Natural killer cell (primary cell): ENCODE data around the gene TMEM184A. TPM values are rescaled to one million over a fixed set of nuclear protein-coding genes. Genes with fewer than 3 reads are reported as not detected.

Experiments
- ATAC-seq, 3 donors: fragments of 150-1000 bp in 2 of 3; fragments of 200-7000 bp in 1 of 3; cut with Tn5 transposase; 1 replicate in 1 of 3; 2 replicates in 2 of 3; pipeline ENCODE4 v1.10.0; 2021; ENCODE audit warnings: mild to moderate bottlenecking in 2 of 3, moderate library complexity in 2 of 3
- DNase-seq, 2 donors: peaks; one replicate each; pipeline versions ENCODE4 v3.0.0 to v3.0.0-alpha.2; 2013 to 2021; ENCODE audit warnings: mixed read lengths in 1 of 2
- H3K27ac ChIP-seq: one replicate; pipeline ENCODE4 v1.5.1; 2013; ENCODE audit warnings: mild to moderate bottlenecking, low read length
- H3K27me3 ChIP-seq: one replicate; pipeline ENCODE4 v1.6.1; 2013; ENCODE audit warnings: low read length; ENCODE audit not compliant: control insufficient read depth, insufficient read depth
- H3K36me3 ChIP-seq: one replicate; pipeline ENCODE4 v1.6.1; 2013; ENCODE audit warnings: low read length; ENCODE audit not compliant: control insufficient read depth, insufficient read depth
- H3K4me1 ChIP-seq: one replicate; pipeline ENCODE4 v1.6.1; 2013; ENCODE audit warnings: low read length; ENCODE audit not compliant: control insufficient read depth, insufficient read depth
- H3K4me3 ChIP-seq: one replicate; pipeline ENCODE4 v1.5.1; 2013; ENCODE audit warnings: low read length
- H3K9me3 ChIP-seq: one replicate; pipeline ENCODE4 v1.6.1; 2013; ENCODE audit warnings: low read length; ENCODE audit not compliant: control insufficient read depth, insufficient read depth
- H3K27ac Mint-ChIP-seq, 2 donors: one replicate each; pipeline ENCODE4 v1.8.0; 2022; ENCODE audit warnings: mild to moderate bottlenecking in 2 of 2, mixed read lengths in 2 of 2, moderate library complexity in 1 of 2
- H3K27me3 Mint-ChIP-seq, 2 donors: one replicate each; pipeline ENCODE4 v1.8.0; 2022; ENCODE audit warnings: low read depth in 2 of 2, mixed read lengths in 2 of 2
- H3K36me3 Mint-ChIP-seq: one replicate; pipeline ENCODE4 v1.8.0; 2022; ENCODE audit warnings: mixed read lengths
- H3K4me1 Mint-ChIP-seq, 2 donors: one replicate each; pipeline ENCODE4 v1.8.0; 2022; ENCODE audit warnings: mixed read lengths in 2 of 2
- H3K4me3 Mint-ChIP-seq: one replicate; pipeline ENCODE4 v1.8.0; 2022; ENCODE audit warnings: mild to moderate bottlenecking, moderate library complexity, mixed read lengths
- H3K9me3 Mint-ChIP-seq, 2 donors: one replicate each; pipeline ENCODE4 v1.8.0; 2022; ENCODE audit warnings: mixed read lengths in 2 of 2
- CTCF ChIP-seq: fragments of 200-600 bp; IDR thresholded peaks from one replicate; pipeline ENCODE4 v1.8.0; 2022; ENCODE audit warnings: antibody characterized with exemption
- WGBS: methylation state at CpG from one replicate; pipeline ENCODE4 v1.1.7; 2013; ENCODE audit warnings: missing lambda C conversion rate; ENCODE audit not compliant: insufficient coverage; 5-methylcytosine and 5-hydroxymethylcytosine counted together
- intact Hi-C: fragments of 100-400 bp; cut with micrococcal nuclease; formaldehyde crosslinking; loops from one replicate; pipeline ENCODE4 v1.14.2; 2022
- total RNA-seq, 4 donors: library from RNA; stranded (reverse); fragments of 120-200 nt in 1 of 4; gene quantifications; one replicate each; pipeline versions ENCODE4 v1.2.3 to v1.2.4, GENCODE V29; 2013 to 2022

Gene TMEM184A
- total RNA-seq, 3 donors from 2014 or later (not counting 1 experiment from before 2014, with no cell fraction given): 0.14 TPM; not detected in 2

- Histone ChIP-seq H3K4me1 (peaks cover 30% of the 10 kb centered on the region), H3K9me3 (no peaks in the 10 kb centered on the region), H3K27ac (no peak overlapping the region), H3K27me3 (no peaks in the 10 kb centered on the region), H3K4me3 (no peak overlapping the region), H3K36me3 (no peaks in the 10 kb centered on the region)
- no peak for TF ChIP-seq CTCF
- no peak for DNase-seq
- intact Hi-C loops: no loop called here
- no peaks in the 10 kb centered on the region for H3K9me3 Mint-ChIP-seq
- H3K27ac Mint-ChIP-seq: no peak overlapping the region
- no peaks in the 10 kb centered on the region for H3K4me1 Mint-ChIP-seq
- H3K4me3 Mint-ChIP-seq: no peak overlapping the region
- no peaks in the 10 kb centered on the region for H3K36me3 Mint-ChIP-seq
- peaks cover 0 to 16% of the 10 kb centered on the region in 2 donors for H3K27me3 Mint-ChIP-seq
- no peak for ATAC-seq
- 46% methylated on average over 4 of the region's 4 CpGs for WGBS
These were observed 41.0 kb downstream of the TMEM184A start for GRCh38 chr7:1514995-1515401.

- no peaks in the 10 kb centered on the region for H3K9me3 ChIP-seq
- Mint-ChIP-seq H3K4me3 (no peak overlapping the region), H3K36me3 (no peaks in the 10 kb centered on the region), H3K27ac (no peak overlapping the region), H3K27me3 (peaks cover 0 to 17% of the 10 kb centered on the region in 2 donors), H3K4me1 (no peaks in the 10 kb centered on the region), H3K9me3 (no peaks in the 10 kb centered on the region)
- H3K27ac ChIP-seq: no peak overlapping the region
- no peak for TF ChIP-seq CTCF
- H3K4me3 ChIP-seq: no peak overlapping the region
- H3K4me1 ChIP-seq: peaks cover 30% of the 10 kb centered on the region
- WGBS: 83% methylated on average over 12 of the region's 12 CpGs
- H3K27me3 ChIP-seq: no peaks in the 10 kb centered on the region
- H3K36me3 ChIP-seq: no peaks in the 10 kb centered on the region
- ATAC-seq (no peak), DNase-seq (no peak)
- intact Hi-C loops: no loop called here
These were observed 41.6 kb downstream of the TMEM184A start for GRCh38 chr7:1514407-1514806.

- no peak for ATAC-seq
- Mint-ChIP-seq H3K4me3 (no peak overlapping the region), H3K27me3 (peaks cover 1 to 19% of the 10 kb centered on the region in 2 donors), H3K4me1 (no peaks in the 10 kb centered on the region), H3K27ac (no peak overlapping the region), H3K36me3 (no peaks in the 10 kb centered on the region), H3K9me3 (no peaks in the 10 kb centered on the region)
- no peaks in the 10 kb centered on the region for H3K9me3 ChIP-seq
- 44% methylated on average over 20 of the region's 20 CpGs for WGBS
- TF ChIP-seq CTCF: no peak
- intact Hi-C loops: no loop called here
- no peak for DNase-seq
- H3K4me3 ChIP-seq: no peak overlapping the region
- H3K27me3 ChIP-seq: no peaks in the 10 kb centered on the region
- no peaks in the 10 kb centered on the region for H3K36me3 ChIP-seq
- no peak overlapping the region for H3K27ac ChIP-seq
- H3K4me1 ChIP-seq: peaks cover 30% of the 10 kb centered on the region
These were observed 42.3 kb downstream of the TMEM184A start for GRCh38 chr7:1513657-1514095.
